ENCODE results near the gene ZCCHC24.

ZCCHC24 gene

GRCh38 chr10:79392506-79393176 is 52.8 kb downstream of the ZCCHC24 start:
- Histone ChIP-seq H3K4me3 (ENCODE audit: low read length in 2 of 2) (no peak overlapping the region), H3K27ac (ENCODE audit: low read depth in 2 of 2, low read length in 2 of 2) (no peak overlapping the region), H3K9me3 (ENCODE audit: control insufficient read depth in 2 of 2, low read length in 2 of 2) (no peaks in the 10 kb centered on the region), H3K4me1 (ENCODE audit: control insufficient read depth in 2 of 2, insufficient read depth in 2 of 2, low read length in 2 of 2) (peaks cover 0 to 2% of the 10 kb centered on the region in 2 donors), H3K9ac (ENCODE audit: low read depth in 1 of 2, low read length in 2 of 2) (no peak overlapping the region), H3K36me3 (ENCODE audit: control insufficient read depth in 2 of 2, insufficient read depth in 2 of 2, low read length in 2 of 2) (no peaks in the 10 kb centered on the region), H3K27me3 (ENCODE audit: control insufficient read depth in 2 of 2, insufficient read depth in 2 of 2, low read length in 2 of 2) (no peaks in the 10 kb centered on the region)

GRCh38 chr10:79392020-79392398 is 53.4 kb downstream of the ZCCHC24 start:
- Histone ChIP-seq H3K4me1 (ENCODE audit: control insufficient read depth in 2 of 2, insufficient read depth in 2 of 2, low read length in 2 of 2) (no peaks in the 10 kb centered on the region), H3K27ac (ENCODE audit: low read depth in 2 of 2, low read length in 2 of 2) (no peak overlapping the region), H3K27me3 (ENCODE audit: control insufficient read depth in 2 of 2, insufficient read depth in 2 of 2, low read length in 2 of 2) (no peaks in the 10 kb centered on the region), H3K9ac (ENCODE audit: low read depth in 1 of 2, low read length in 2 of 2) (no peak overlapping the region), H3K9me3 (ENCODE audit: control insufficient read depth in 2 of 2, low read length in 2 of 2) (no peaks in the 10 kb centered on the region), H3K36me3 (ENCODE audit: control insufficient read depth in 2 of 2, insufficient read depth in 2 of 2, low read length in 2 of 2) (no peaks in the 10 kb centered on the region), H3K4me3 (ENCODE audit: low read length in 2 of 2) (no peak overlapping the region)

DNA sequence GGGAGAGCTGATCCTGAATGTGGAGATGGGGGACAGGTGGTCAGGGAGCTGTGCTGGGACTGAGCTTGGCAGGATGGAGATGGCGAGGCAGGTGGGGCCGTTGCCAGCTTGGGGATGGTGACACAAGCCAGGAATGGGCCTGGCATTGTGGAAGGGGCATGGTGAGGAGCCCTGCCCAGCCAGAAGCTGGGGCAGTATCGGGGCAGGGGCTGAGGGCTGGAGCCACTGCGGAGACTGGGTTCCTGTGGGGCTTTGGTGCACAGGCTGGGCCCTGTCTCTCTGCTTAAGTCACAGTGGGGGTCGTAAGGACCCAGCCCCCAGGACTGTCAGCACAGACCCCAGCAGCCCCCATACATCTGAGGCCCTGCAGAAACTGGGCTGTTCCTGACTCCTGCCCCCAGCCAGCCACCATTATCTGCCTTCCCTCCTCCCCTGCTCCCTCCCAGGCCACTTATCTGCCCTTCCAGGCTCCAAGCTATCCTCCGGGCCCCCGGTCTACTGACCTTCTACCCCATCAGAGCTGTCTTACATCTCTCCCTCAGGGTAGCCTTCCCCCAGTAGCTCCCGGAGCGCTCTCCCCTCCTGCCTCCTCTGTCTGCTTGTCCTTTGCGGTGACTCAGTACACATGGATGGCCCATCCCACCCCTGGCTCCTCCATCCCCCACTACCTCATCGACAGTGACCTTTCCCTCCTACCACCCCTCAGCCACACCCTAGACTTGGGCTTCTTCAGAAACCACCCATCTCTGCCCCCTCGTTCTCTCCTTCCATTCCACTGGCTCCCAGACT is 54.0 kb downstream of the ZCCHC24 start:
- Histone ChIP-seq H3K9me3 (ENCODE audit: control insufficient read depth in 2 of 2, low read length in 2 of 2) (no peaks in the 10 kb centered on the region), H3K4me1 (ENCODE audit: control insufficient read depth in 2 of 2, insufficient read depth in 2 of 2, low read length in 2 of 2) (no peaks in the 10 kb centered on the region), H3K9ac (ENCODE audit: low read depth in 1 of 2, low read length in 2 of 2) (peak overlapping the region in 1 of 2 donors; percentile 7), H3K27ac (ENCODE audit: low read depth in 2 of 2, low read length in 2 of 2) (no peak overlapping the region), H3K4me3 (ENCODE audit: low read length in 2 of 2) (no peak overlapping the region), H3K36me3 (ENCODE audit: control insufficient read depth in 2 of 2, insufficient read depth in 2 of 2, low read length in 2 of 2) (no peaks in the 10 kb centered on the region), H3K27me3 (ENCODE audit: control insufficient read depth in 2 of 2, insufficient read depth in 2 of 2, low read length in 2 of 2) (no peaks in the 10 kb centered on the region)

GRCh38 chr10:79390551-79391229 is 54.7 kb downstream of the ZCCHC24 start:
- Histone ChIP-seq H3K36me3 (ENCODE audit: control insufficient read depth in 2 of 2, insufficient read depth in 2 of 2, low read length in 2 of 2) (no peaks in the 10 kb centered on the region), H3K27ac (ENCODE audit: low read depth in 2 of 2, low read length in 2 of 2) (peak overlapping the region in 1 of 2 donors; percentile 23), H3K4me1 (ENCODE audit: control insufficient read depth in 2 of 2, insufficient read depth in 2 of 2, low read length in 2 of 2) (no peaks in the 10 kb centered on the region), H3K9ac (ENCODE audit: low read depth in 1 of 2, low read length in 2 of 2) (peak overlapping the region in 1 of 2 donors; percentile 7), H3K4me3 (ENCODE audit: low read length in 2 of 2) (no peak overlapping the region), H3K27me3 (ENCODE audit: control insufficient read depth in 2 of 2, insufficient read depth in 2 of 2, low read length in 2 of 2) (no peaks in the 10 kb centered on the region), H3K9me3 (ENCODE audit: control insufficient read depth in 2 of 2, low read length in 2 of 2) (no peaks in the 10 kb centered on the region)

GRCh38 chr10:79390057-79390456 is 55.4 kb downstream of the ZCCHC24 start:
- Histone ChIP-seq H3K27me3 (ENCODE audit: control insufficient read depth in 2 of 2, insufficient read depth in 2 of 2, low read length in 2 of 2) (no peaks in the 10 kb centered on the region), H3K4me1 (ENCODE audit: control insufficient read depth in 2 of 2, insufficient read depth in 2 of 2, low read length in 2 of 2) (no peaks in the 10 kb centered on the region), H3K9ac (ENCODE audit: low read depth in 1 of 2, low read length in 2 of 2) (no peak overlapping the region), H3K36me3 (ENCODE audit: control insufficient read depth in 2 of 2, insufficient read depth in 2 of 2, low read length in 2 of 2) (no peaks in the 10 kb centered on the region), H3K9me3 (ENCODE audit: control insufficient read depth in 2 of 2, low read length in 2 of 2) (no peaks in the 10 kb centered on the region), H3K4me3 (ENCODE audit: low read length in 2 of 2) (no peak overlapping the region), H3K27ac (ENCODE audit: low read depth in 2 of 2, low read length in 2 of 2) (no peak overlapping the region)

GRCh38 chr10:79387974-79388850 is 57.2 kb downstream of the ZCCHC24 start:
- Histone ChIP-seq H3K36me3 (ENCODE audit: control insufficient read depth in 2 of 2, insufficient read depth in 2 of 2, low read length in 2 of 2) (no peaks in the 10 kb centered on the region), H3K9ac (ENCODE audit: low read depth in 1 of 2, low read length in 2 of 2) (no peak overlapping the region), H3K27me3 (ENCODE audit: control insufficient read depth in 2 of 2, insufficient read depth in 2 of 2, low read length in 2 of 2) (no peaks in the 10 kb centered on the region), H3K9me3 (ENCODE audit: control insufficient read depth in 2 of 2, low read length in 2 of 2) (no peaks in the 10 kb centered on the region), H3K4me1 (ENCODE audit: control insufficient read depth in 2 of 2, insufficient read depth in 2 of 2, low read length in 2 of 2) (no peaks in the 10 kb centered on the region), H3K27ac (ENCODE audit: low read depth in 2 of 2, low read length in 2 of 2) (no peak overlapping the region), H3K4me3 (ENCODE audit: low read length in 2 of 2) (no peak overlapping the region)

DNA sequence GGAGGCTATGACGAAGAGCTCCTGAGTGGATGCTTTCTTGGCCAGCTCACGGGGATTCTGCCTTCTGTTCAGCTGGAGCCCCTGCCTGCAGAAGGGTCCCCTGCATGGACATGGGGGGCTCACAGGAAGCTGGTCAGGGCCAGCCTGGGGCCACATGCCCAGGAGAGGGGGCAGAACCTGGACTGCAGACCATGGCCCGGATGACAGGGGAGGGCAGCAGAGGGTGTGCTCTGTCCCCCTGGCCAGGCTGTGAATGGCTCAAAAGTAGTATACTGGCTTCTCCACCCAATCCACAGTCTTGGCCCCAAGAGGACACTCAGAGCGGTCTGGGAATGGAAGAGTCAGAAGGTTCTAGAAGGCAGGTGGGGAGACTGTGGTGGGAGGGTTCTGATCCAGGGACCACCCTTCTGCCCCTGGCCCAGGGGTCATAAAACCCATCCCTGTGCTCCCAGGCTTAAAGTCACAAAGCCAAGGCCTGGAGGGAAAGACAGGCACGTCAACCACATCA is 57.9 kb downstream of the ZCCHC24 start:
- H3K4me1 ChIP-seq (ENCODE audit: control insufficient read depth in 2 of 2, insufficient read depth in 2 of 2, low read length in 2 of 2), result no peaks in the 10 kb centered on the region
- no peak overlapping the region for H3K27ac ChIP-seq (ENCODE audit: low read depth in 2 of 2, low read length in 2 of 2)
- H3K4me3 ChIP-seq (ENCODE audit: low read length in 2 of 2), result no peak overlapping the region
- H3K27me3 ChIP-seq (ENCODE audit: control insufficient read depth in 2 of 2, insufficient read depth in 2 of 2, low read length in 2 of 2), result no peaks in the 10 kb centered on the region
- no peak overlapping the region for H3K9ac ChIP-seq (ENCODE audit: low read depth in 1 of 2, low read length in 2 of 2)
- no peaks in the 10 kb centered on the region for H3K36me3 ChIP-seq (ENCODE audit: control insufficient read depth in 2 of 2, insufficient read depth in 2 of 2, low read length in 2 of 2)
- no peaks in the 10 kb centered on the region for H3K9me3 ChIP-seq (ENCODE audit: control insufficient read depth in 2 of 2, low read length in 2 of 2)

DNA sequence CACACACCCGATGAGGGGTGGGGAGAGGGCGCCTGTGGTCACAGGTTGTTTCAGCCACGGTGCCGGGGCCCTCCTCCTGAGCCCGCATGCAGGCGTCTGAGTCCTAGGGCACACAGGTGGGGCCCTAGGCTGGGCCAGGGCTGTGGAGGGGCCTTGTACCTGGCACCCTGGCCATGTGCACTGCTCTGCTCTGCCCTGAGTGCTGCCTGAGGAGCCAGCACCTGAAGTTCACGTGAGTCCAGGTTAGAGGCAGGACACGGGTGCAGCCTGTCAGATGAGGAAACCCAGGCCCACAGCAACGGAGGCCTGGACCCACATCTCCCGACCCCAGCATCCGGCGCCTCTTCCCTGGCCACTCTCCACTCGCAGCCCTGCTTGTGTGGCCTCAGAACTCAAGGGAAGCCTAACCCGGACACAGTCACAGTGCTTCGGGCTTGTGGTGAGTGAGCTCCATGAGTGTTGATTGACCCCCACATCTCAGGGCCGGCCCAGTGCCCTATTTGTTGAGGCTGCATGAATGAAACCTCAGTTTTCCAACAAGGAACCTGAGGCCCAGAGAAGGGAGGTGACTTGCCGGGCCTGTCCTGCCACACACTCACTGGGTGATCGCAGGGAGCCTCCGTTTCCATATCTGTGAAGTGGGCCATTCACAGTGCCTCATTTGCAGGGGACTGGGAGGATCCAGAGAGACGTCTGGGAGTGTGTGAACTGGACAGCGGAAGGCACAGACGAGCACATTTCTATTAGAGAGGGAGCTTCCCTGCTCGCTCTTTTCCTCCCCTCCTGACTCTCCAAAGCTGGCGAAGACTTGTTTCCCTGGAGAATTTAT is 58.6 kb downstream of the ZCCHC24 start:
- Histone ChIP-seq H3K9me3 (ENCODE audit: control insufficient read depth in 2 of 2, low read length in 2 of 2) (no peaks in the 10 kb centered on the region), H3K27ac (ENCODE audit: low read depth in 2 of 2, low read length in 2 of 2) (peak overlapping the region in 1 of 2 donors; percentile 9), H3K4me3 (ENCODE audit: low read length in 2 of 2) (no peak overlapping the region), H3K27me3 (ENCODE audit: control insufficient read depth in 2 of 2, insufficient read depth in 2 of 2, low read length in 2 of 2) (no peaks in the 10 kb centered on the region), H3K36me3 (ENCODE audit: control insufficient read depth in 2 of 2, insufficient read depth in 2 of 2, low read length in 2 of 2) (no peaks in the 10 kb centered on the region), H3K4me1 (ENCODE audit: control insufficient read depth in 2 of 2, insufficient read depth in 2 of 2, low read length in 2 of 2) (peaks cover 2 to 3% of the 10 kb centered on the region in 2 donors), H3K9ac (ENCODE audit: low read depth in 1 of 2, low read length in 2 of 2) (no peak overlapping the region)
